HG03565 (cell line): ENCODE measurements around the gene LSM7.

Experiments
- ATAC-seq: cut with Tn5 transposase; IDR thresholded peaks from one replicate; pipeline ENCODE4 v1.9.1; 2021; ENCODE audit warnings: mild to moderate bottlenecking, moderate library complexity; ENCODE audit not compliant: unreplicated experiment

Gene LSM7

GRCh38 chr19:2338751-2339643 is 10.6 kb upstream of the LSM7 start:
- ATAC-seq: no peak

- ATAC-seq: no peak
Observed at GRCh38 chr19:2338055-2338615, 9.7 kb upstream of the LSM7 start.

- no peak for ATAC-seq
Observed at GRCh38 chr19:2337329-2337707, 8.9 kb upstream of the LSM7 start.

GRCh38 chr19:2336528-2337328 is 8.3 kb upstream of the LSM7 start:
- ATAC-seq: no peak

- no peak for ATAC-seq
Observed at GRCh38 chr19:2335848-2336247, 7.5 kb upstream of the LSM7 start.

GRCh38 chr19:2334986-2335846 is 6.8 kb upstream of the LSM7 start:
- no peak for ATAC-seq

- no peak for ATAC-seq
Observed at GRCh38 chr19:2334426-2334825, 6.0 kb upstream of the LSM7 start.

- no peak for ATAC-seq
Observed at GRCh38 chr19:2333807-2334211, 5.4 kb upstream of the LSM7 start.

- ATAC-seq: no peak
Observed at GRCh38 chr19:2333027-2333806, 4.8 kb upstream of the LSM7 start.

- no peak for ATAC-seq
Observed at GRCh38 chr19:2332341-2333026, 4.1 kb upstream of the LSM7 start.

- ATAC-seq: no peak
Observed at GRCh38 chr19:2331601-2332246, 3.3 kb upstream of the LSM7 start.

GRCh38 chr19:2330632-2331284 is 2.4 kb upstream of the LSM7 start:
- ATAC-seq: no peak

- ATAC-seq: no peak
Observed at GRCh38 chr19:2330255-2330631, 1.9 kb upstream of the LSM7 start.

- no peak for ATAC-seq
Observed at GRCh38 chr19:2329501-2329916, 1.1 kb upstream of the LSM7 start.

- ATAC-seq: no peak
Observed at GRCh38 chr19:2329149-2329478, 728 bp upstream of the LSM7 start.

GRCh38 chr19:2327773-2328400 is 499 bp downstream of the LSM7 start:
- no peak for ATAC-seq

- no peak for ATAC-seq
Observed at GRCh38 chr19:2326699-2327360, 1.6 kb downstream of the LSM7 start.
